HG03565 (cell line): ENCODE measurements around the gene MYDGF.

Source experiments
- ATAC-seq: cut with Tn5 transposase; IDR thresholded peaks from one replicate; pipeline ENCODE4 v1.9.1; 2021; ENCODE audit warnings: mild to moderate bottlenecking, moderate library complexity; ENCODE audit not compliant: unreplicated experiment

Gene MYDGF

GRCh38 chr19:4647676-4648644 is 22.2 kb downstream of the MYDGF start:
- ATAC-seq: no peak

GRCh38 chr19:4645718-4646117 is 24.4 kb downstream of the MYDGF start:
- ATAC-seq: no peak

- no peak for ATAC-seq
Measured at GRCh38 chr19:4642625-4643024, 27.5 kb downstream of the MYDGF start.

- no peak for ATAC-seq
Measured at GRCh38 chr19:4641132-4641531, 29.0 kb downstream of the MYDGF start.

- no peak for ATAC-seq
Measured at GRCh38 chr19:4640247-4641000, 29.7 kb downstream of the MYDGF start.

- peak; percentile 10 for ATAC-seq
Measured at GRCh38 chr19:4639531-4640246, 30.5 kb downstream of the MYDGF start.

- peak; percentile 74 for ATAC-seq
Measured at GRCh38 chr19:4638828-4639530, 31.2 kb downstream of the MYDGF start, which contains the start of gene TNFAIP8L1. Gene TNFAIP8L1 (plus strand): TSS chr19:4639516. CDS start chr19:4651870, 12,354 bp downstream.

GRCh38 chr19:4638317-4638716 is 31.8 kb downstream of the MYDGF start:
- no peak for ATAC-seq

- no peak for ATAC-seq
Measured at GRCh38 chr19:4636761-4637160, 33.4 kb downstream of the MYDGF start.

GRCh38 chr19:4636151-4636717 is 33.9 kb downstream of the MYDGF start:
- no peak for ATAC-seq

- ATAC-seq: no peak
Measured at GRCh38 chr19:4635754-4636116, 34.4 kb downstream of the MYDGF start.

GRCh38 chr19:4633140-4633967 is 36.8 kb downstream of the MYDGF start:
- no peak for ATAC-seq

- no peak for ATAC-seq
Measured at GRCh38 chr19:4624733-4625362, 45.3 kb downstream of the MYDGF start.

GRCh38 chr19:4624301-4624700 is 45.8 kb downstream of the MYDGF start:
- ATAC-seq: no peak

- ATAC-seq: no peak
Measured at GRCh38 chr19:4622695-4623421, 47.3 kb downstream of the MYDGF start.

GRCh38 chr19:4620675-4621074 is 49.5 kb downstream of the MYDGF start:
- ATAC-seq: no peak

GRCh38 chr19:4619668-4620294 is 50.4 kb downstream of the MYDGF start:
- no peak for ATAC-seq

- no peak for ATAC-seq
Measured at GRCh38 chr19:4618019-4618418, 52.1 kb downstream of the MYDGF start.
